Measurements from ENCODE around the gene TRAPPC6A.

The TRAPPC6A gene

GRCh38 chr19:45184115-45184514 lies 6.1 kb upstream of the TRAPPC6A start:
- no peak for DNase-seq

DNA sequence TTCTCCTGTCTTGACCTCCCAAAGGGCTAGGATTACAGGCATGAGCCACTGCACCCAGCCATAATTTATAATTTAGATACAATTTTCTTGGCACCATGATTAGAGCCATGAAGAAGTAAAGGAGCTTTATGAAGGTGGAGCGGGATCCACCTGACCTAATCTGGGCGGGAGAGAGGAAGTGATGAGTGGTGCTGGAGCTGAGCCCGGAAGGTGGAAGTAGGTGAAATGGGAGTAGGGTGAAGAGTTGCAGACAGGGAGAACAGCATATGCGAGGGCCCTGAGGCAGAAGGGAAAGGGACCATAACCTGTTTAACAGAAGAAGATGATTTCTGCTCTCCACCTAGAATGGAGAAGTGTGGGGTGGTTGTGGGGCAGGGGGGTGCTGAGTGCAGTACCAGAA lies 4.7 kb upstream of the TRAPPC6A start:
- no peak for DNase-seq

GRCh38 chr19:45180936-45181335 lies 2.9 kb upstream of the TRAPPC6A start:
- no peak for DNase-seq

- DNase-seq, result no peak
These were observed 1.9 kb upstream of the TRAPPC6A start for GRCh38 chr19:45179892-45180370.

- no peak for DNase-seq
These were observed 1.2 kb upstream of the TRAPPC6A start for GRCh38 chr19:45179072-45179891.

- DNase-seq, result peak; percentile 100
These were observed 430 bp upstream of the TRAPPC6A start, which contains the start of gene BLOC1S3 for GRCh38 chr19:45178262-45179071. Gene BLOC1S3, plus strand, starts transcription at chr19:45178784. Its CDS starts 513 bp downstream, at chr19:45179297.

- no peak for DNase-seq
These were observed 2.3 kb downstream of the TRAPPC6A start for GRCh38 chr19:45175515-45176345.

- no peak for DNase-seq
These were observed 4.2 kb downstream of the TRAPPC6A start for GRCh38 chr19:45173816-45174215.

DNA sequence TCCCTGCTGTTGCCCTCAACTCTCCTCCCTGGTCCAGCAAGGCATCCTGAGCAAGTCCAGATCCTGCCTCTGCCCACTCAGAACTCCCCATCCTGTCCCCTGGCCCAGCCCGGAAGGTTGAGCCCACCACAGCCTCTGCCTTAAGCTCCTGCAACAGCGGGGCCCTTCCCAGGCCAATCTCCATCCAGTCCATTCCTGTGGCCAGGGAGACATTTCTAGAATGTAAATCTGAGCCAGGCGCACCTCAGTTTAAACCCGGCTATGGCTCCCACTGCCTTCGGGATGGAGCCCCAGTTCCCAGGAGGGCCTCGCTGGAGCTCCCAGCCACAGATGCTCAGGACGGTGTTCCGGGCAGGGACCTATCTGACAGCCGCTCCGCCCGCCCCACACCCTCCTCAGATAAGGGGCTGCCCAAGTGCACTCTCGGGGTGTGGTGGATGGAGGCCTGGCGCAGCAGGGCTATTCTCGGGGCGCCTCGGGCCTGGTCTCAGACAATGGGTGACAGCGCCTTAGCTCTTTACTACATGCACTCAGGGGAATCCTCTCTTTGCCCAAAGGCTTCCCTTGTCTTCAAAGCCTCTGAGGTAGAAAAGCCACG lies 5.3 kb downstream of the TRAPPC6A start:
- no peak for DNase-seq

DNA sequence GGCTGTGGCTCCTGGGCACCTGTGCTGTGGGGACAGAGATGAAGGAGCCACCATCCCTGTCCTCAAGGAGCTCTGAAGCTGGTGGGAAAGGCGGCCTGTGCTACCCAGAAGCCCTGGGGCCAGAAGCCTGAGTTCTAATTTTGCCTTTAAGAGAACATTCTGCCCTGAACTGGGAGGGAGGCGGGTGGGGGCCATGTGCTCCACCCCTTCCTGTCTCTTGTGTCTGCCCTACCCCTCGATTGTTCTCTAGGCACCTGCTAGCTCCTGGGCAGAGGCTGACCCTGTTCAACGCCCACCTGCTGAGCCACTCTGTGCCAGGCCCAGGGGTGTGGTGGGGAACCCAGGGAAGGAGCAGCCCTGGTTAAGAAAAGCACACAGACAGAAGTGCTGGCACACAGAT lies 5.9 kb downstream of the TRAPPC6A start:
- DNase-seq, result no peak

DNA sequence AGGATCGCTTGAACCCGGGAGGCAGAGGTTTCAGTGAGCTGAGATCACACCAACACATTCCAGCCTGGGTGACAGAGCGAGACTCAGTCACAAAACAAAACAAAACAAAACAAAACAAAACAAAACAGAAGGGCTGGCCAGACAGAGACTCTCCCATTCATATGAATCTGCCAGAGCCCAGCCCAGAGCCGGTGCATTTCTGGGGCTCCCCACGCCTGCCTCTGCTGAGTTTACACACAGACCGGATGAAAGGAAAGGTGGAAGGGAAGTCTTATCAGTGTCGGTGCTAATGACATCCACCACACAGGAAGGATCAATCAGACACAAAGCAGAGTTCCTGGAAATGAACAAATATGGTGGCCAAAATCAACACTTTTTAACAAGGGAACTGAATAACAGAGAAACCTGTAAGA lies 6.8 kb downstream of the TRAPPC6A start:
- no peak for DNase-seq

- DNase-seq, result no peak
These were observed 7.6 kb downstream of the TRAPPC6A start for GRCh38 chr19:45170146-45171106.

GRCh38 chr19:45169602-45170001 lies 8.4 kb downstream of the TRAPPC6A start:
- no peak for DNase-seq

DNA sequence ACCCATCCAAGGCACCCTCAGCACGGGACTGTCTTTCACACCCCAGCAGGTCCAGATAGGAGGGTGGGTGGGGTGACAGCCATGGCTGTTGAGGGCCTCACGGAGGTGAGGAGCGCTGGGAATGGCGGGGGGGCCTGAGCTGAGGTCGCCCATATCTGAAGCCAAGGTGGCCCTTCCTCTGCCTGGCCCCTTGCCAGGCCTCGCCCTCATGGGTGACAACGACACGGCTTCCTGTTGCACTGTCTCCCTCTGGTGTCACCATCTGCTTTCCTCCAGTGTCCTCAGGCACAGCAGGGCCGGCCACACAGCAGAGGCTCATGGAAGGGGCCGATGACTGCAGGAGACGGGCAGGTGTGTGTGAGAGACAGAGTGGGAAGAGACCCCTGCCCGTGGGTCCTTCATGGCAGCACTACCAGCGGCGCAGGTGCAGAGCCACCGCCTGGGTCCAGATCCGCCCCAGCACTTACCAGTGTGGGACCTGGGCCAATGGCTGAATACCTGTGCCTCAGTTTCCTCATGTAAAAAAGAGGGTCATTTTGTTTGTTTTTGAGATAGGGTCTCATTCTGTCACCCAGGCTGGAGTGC lies 9.2 kb downstream of the TRAPPC6A start:
- DNase-seq, result no peak

- no peak for DNase-seq
These were observed 11.2 kb downstream of the TRAPPC6A start for GRCh38 chr19:45166723-45167252.

DNA sequence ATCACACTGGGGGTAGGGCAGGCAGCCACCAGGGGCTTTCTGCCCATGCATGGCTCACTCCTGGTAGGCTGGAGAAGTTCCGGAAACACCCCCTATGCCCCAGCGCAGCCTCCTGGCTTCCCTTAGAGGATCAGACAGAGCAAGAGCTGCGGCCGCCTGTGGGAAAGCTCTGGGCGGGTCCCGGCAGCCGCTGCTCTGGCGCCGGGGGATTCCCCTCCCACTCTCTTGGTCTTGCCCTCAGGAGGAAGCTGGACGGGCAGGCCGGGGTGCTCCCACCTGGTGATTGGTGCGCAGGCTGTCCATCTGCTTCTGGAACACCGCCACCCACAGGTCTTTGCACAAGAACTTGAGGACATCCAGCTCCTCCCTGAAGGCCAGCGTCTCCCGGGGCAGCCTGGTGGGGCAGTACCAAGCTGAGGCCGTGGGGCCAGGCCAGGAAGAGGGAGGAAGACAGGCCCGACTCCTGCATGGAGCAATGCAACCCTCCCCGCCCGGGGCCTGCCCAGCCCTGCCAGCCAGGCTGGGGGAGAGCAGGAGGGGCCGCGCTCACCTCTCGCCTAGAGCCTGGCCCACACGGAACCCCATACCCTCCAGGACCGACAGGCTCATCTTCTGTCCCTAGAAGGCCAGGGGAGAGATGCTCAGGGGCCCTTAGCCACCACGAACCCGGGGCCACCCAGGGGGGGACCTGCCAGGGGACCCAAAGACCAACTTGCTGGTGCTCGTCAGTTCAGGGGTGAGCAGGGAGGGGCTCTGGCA lies 13.3 kb downstream of the TRAPPC6A start:
- DNase-seq, result no peak

DNA sequence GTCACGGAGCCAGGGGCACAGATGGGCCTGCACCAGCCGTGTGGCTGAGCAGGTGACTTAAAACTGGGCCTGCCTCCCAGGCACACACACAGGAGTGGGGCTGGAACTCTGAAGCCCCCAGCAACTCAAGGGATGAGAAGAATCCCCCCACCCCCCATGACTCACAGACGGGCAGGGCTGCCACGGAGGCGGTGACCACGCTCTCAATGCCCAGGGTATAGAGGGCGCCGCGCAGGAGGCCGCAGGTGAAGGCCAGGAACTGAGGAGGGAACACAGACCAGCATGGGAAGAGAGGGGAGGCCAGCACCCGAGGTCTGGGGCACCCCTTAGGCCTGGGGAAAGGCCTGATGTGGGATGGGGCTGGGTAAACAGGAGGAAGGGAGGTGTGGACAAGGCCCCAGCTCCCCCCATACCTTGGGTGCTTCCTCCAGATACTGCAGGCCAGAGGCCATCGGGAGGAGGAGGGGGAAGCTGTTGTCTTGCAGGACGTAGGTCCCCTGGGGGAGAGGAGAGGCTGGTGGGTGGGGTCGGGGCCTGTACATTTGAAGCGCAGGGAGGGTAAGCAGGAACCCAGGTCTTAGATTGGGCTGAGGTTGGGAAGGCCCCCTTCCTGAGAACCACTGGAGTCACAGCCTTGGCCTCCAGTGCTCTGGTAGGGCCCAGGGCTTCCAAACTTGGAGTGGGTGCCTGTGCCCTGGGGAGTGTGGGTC lies 14.1 kb downstream of the TRAPPC6A start:
- no peak for DNase-seq

DNA sequence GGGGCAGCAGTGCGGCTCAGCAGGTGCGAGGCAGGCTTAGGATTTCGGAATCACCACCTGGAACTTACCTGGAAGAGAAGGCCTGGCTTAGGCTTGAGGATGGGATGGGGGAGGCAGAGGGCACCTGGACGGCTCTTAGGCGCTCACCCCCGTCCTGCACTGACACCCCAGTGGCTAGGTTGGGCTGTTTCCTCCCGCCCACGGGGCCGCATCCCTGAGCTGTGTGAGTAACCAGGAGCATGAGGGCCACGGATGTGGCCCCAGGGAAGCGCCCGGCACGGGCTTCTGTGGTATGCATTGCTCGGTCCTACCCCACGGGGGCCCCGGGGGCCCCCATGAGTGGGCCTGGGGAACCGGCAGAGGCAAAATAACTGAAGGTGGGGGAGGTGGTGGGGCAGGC lies 14.9 kb downstream of the TRAPPC6A start:
- DNase-seq, result no peak

- DNase-seq, result no peak
These were observed 15.4 kb downstream of the TRAPPC6A start for GRCh38 chr19:45162608-45163143.
